ENCODE measurements around the gene TAS2R38. TPM values are rescaled to one million over a fixed set of nuclear protein-coding genes. Genes with fewer than 3 reads are reported as not detected.

Gene TAS2R38
- total and polyA plus RNA-seq, 12 donors: not detected

DNA sequence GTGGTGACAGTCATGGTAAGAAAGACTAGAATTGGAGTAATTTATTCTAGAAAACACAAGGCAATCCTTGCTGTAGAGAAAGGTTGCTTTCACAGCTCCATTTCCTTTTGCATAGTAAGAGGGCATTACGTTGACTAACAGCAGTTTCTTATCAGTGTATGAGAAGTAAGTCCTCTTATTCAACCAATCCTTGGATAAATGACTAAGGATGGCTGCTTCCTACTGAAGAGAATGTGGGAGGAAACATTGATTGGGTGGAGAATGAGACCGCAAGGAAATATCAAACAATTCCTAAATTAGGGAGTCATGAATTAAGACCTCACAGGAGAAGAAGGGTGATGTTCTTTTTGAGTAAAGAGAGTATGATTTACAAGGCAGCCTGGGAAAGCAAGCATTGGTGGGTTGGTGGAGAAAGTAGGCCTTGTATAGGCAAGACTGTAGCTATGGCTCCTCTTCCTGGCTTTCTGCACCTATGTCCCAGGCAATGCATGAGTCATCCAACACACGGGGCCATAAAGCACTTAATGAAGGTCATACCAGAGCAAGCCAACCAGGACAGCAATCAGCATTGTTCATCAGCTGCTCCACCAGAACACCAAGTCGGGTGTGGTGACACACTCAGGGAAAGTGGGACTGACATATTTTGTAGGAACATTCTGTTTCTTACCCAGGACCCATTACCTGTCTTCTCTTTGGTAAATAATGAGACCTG, 27.7 kb upstream of the TAS2R38 start:
- no peak for ATAC-seq
- Histone ChIP-seq H3K36me3 (no peaks in the 10 kb centered on the region), H3K4me3 (no peak overlapping the region), H3K4me1 (no peaks in the 10 kb centered on the region), H3K27ac (no peak overlapping the region), H3K9me3 (peaks cover 0 to 8% (median 0%) of the 10 kb centered on the region in 11 donors), H3K27me3 (no peaks in the 10 kb centered on the region)
- 66 to 68% methylated on average over 4 of the region's 4 CpGs for WGBS, 2 donors
- TF ChIP-seq, protein P1, sequence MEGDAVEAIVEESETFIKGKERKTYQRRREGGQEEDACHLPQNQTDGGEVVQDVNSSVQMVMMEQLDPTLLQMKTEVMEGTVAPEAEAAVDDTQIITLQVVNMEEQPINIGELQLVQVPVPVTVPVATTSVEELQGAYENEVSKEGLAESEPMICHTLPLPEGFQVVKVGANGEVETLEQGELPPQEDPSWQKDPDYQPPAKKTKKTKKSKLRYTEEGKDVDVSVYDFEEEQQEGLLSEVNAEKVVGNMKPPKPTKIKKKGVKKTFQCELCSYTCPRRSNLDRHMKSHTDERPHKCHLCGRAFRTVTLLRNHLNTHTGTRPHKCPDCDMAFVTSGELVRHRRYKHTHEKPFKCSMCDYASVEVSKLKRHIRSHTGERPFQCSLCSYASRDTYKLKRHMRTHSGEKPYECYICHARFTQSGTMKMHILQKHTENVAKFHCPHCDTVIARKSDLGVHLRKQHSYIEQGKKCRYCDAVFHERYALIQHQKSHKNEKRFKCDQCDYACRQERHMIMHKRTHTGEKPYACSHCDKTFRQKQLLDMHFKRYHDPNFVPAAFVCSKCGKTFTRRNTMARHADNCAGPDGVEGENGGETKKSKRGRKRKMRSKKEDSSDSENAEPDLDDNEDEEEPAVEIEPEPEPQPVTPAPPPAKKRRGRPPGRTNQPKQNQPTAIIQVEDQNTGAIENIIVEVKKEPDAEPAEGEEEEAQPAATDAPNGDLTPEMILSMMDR (IDR thresholded peaks at IDR 0.05): no peak
- DNase-seq: no peak
- intact Hi-C loops (cut with DNase I): no loop called here

DNA sequence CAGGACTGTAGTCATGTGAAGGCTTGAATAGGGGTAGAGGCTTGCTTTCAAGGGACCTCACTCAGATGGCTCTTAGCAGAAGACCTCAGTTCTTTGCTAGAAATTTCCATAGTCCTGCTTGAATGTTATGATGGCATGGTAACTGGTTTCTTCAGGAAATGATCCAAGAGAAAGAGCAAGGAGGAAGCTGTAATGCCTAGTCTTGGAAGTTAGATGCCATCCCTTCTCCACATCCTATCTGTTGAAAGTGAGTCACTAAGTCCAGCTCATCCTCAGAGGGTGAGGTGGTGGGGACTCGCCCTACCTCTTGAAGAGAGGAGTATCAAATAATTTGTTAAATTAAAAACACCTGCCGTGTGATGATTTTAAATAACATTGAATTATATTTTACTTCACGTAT, 26.7 kb upstream of the TAS2R38 start:
- no peak for ATAC-seq
- no peak for DNase-seq
- intact Hi-C loops (cut with DNase I): no loop called here
- TF ChIP-seq, protein P1 (IDR thresholded peaks at IDR 0.05): no peak
- Histone ChIP-seq H3K27me3 (no peaks in the 10 kb centered on the region), H3K4me1 (no peaks in the 10 kb centered on the region), H3K36me3 (no peaks in the 10 kb centered on the region), H3K4me3 (no peak overlapping the region), H3K9me3 (peaks cover 0 to 8% (median 0%) of the 10 kb centered on the region in 11 donors), H3K27ac (no peak overlapping the region)
- 71 to 94% methylated on average over 3 of the region's 3 CpGs for WGBS, 2 donors

DNA sequence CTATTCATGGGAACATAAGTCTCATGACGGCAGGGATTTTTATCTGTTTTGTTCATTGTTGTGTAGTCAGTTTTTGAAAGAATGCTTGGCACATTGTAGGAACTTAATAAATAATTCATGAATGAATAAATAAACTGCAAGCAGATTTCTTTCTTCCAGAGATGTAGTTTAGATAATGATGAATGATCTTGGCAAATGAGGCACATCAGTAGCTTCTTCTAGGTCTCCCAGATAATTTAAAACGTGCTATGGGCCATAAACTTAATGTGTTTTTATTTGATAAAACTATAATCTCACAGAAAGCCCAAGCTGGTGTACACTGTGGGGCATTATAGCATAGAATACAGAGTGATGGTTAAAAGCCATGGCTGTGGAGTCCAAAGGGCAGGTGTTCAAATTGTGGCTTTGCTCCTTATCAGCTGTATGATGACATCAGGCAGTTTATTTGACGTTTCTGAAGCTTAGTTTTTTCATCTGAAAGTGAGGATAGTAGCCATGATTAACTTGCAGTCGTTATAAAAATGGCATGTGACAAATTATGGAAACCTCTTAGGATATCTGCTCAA, 25.6 kb upstream of the TAS2R38 start:
- Histone ChIP-seq H3K4me3 (no peak overlapping the region), H3K4me1 (no peaks in the 10 kb centered on the region), H3K9me3 (peaks cover 0 to 8% (median 0%) of the 10 kb centered on the region in 11 donors), H3K27me3 (no peaks in the 10 kb centered on the region), H3K27ac (no peak overlapping the region), H3K36me3 (no peaks in the 10 kb centered on the region)
- no peak for DNase-seq
- TF ChIP-seq, protein P1 (IDR thresholded peaks at IDR 0.05): no peak
- WGBS, 2 donors: 44 to 50% methylated on average over 4 of the region's 4 CpGs
- no peak for ATAC-seq
- intact Hi-C loops (cut with DNase I): no loop called here

DNA sequence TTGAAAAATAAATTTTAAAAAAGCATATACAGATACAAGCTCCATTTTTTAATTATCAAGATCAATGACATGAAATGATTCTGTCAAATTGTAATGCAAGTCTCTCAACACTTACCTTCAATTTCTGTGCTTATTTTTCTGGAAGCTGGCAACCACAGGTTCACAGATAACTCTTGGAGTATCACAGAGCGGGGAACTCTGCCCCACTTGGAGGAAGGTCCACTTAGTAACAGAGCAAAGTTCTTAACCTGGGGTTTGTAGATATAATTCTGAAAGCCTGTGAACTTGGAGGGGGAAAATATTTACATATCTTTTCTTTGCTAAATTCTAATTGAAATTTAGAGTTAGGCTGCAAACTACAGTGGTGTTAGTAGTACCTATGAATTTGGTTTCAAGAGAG, 19.8 kb upstream of the TAS2R38 start:
- intact Hi-C loops (cut with DNase I): no loop called here
- DNase-seq (no peak), ATAC-seq (no peak)
- no peaks in the 10 kb centered on the region for H3K27me3 ChIP-seq
- TF ChIP-seq, protein P1 (IDR thresholded peaks at IDR 0.05): no peak
- peaks cover 0 to 4% (median 0%) of the 10 kb centered on the region in 11 donors for H3K9me3 ChIP-seq
- no peak overlapping the region for H3K4me3 ChIP-seq
- 74 to 79% methylated on average over 1 of the region's 1 CpG for WGBS, 2 donors
- no peak overlapping the region for H3K27ac ChIP-seq
- H3K36me3 ChIP-seq: no peaks in the 10 kb centered on the region
- H3K4me1 ChIP-seq: peaks cover 0 to 9% (median 0%) of the 10 kb centered on the region in 9 donors
